Trophoblast cell (in vitro differentiated cells and primary cell): ENCODE results near the gene ATP6V1A.

ENCODE experiments used
- DNase-seq, 2 donors: peaks; one replicate each; pipeline ENCODE4 v3.0.0-alpha.2; 2016
- H2AFZ ChIP-seq: 2 replicates; pipeline ENCODE4 v1.6.1; 2013; ENCODE audit warnings: low read length, moderate library complexity, mild to moderate bottlenecking; ENCODE audit not compliant: insufficient read depth, poor library complexity
- H2AK5ac ChIP-seq: 2 replicates; pipeline ENCODE4 v1.6.1; 2013; ENCODE audit warnings: mild to moderate bottlenecking, low read length
- H2BK120ac ChIP-seq: 2 replicates; pipeline ENCODE4 v1.6.1; 2013; ENCODE audit warnings: low read length, mild to moderate bottlenecking, moderate library complexity; ENCODE audit not compliant: insufficient read depth, poor library complexity
- H2BK12ac ChIP-seq: 2 replicates; pipeline ENCODE4 v1.6.1; 2013; ENCODE audit warnings: mild to moderate bottlenecking, low read length, moderate library complexity
- H2BK5ac ChIP-seq: 2 replicates; pipeline ENCODE4 v1.6.1; 2013; ENCODE audit warnings: low read length, low read depth, moderate library complexity, mild to moderate bottlenecking; ENCODE audit not compliant: poor library complexity
- H3K14ac ChIP-seq: 2 replicates; pipeline ENCODE4 v1.6.1; 2013; ENCODE audit warnings: mild to moderate bottlenecking, low read length
- H3K18ac ChIP-seq: 2 replicates; pipeline ENCODE4 v1.6.1; 2013; ENCODE audit warnings: mild to moderate bottlenecking, low read length
- H3K23ac ChIP-seq: 2 replicates; pipeline ENCODE4 v1.6.1; 2013; ENCODE audit warnings: low read length
- H3K27ac ChIP-seq: 2 replicates; pipeline ENCODE4 v1.5.1; 2013; ENCODE audit warnings: low read depth, mild to moderate bottlenecking, inconsistent platforms, low read length, moderate library complexity
- H3K27me3 ChIP-seq: 2 replicates; pipeline ENCODE4 v1.6.1; 2013; ENCODE audit warnings: inconsistent platforms, mild to moderate bottlenecking, low read length, moderate library complexity; ENCODE audit not compliant: insufficient read depth
- H3K36me3 ChIP-seq, 2 experiments: 1 replicate in 1 of 2; 2 replicates in 1 of 2; pipeline ENCODE4 v1.6.1; 2013; ENCODE audit warnings: low read length in 2 of 2, mild to moderate bottlenecking in 2 of 2, moderate library complexity in 1 of 2; ENCODE audit not compliant: insufficient read depth in 2 of 2, control insufficient read depth in 1 of 2
- H3K4ac ChIP-seq: 2 replicates; pipeline ENCODE4 v1.6.1; 2013; ENCODE audit warnings: low read depth, mild to moderate bottlenecking, low read length, moderate library complexity
- H3K4me1 ChIP-seq, 2 experiments: 1 replicate in 1 of 2; 2 replicates in 1 of 2; pipeline ENCODE4 v1.6.1; 2013; ENCODE audit warnings: low read length in 2 of 2, mild to moderate bottlenecking in 2 of 2, moderate library complexity in 1 of 2; ENCODE audit not compliant: insufficient read depth in 2 of 2, control insufficient read depth in 1 of 2
- H3K4me2 ChIP-seq: 2 replicates; pipeline ENCODE4 v1.6.1; 2013; ENCODE audit warnings: inconsistent platforms, mild to moderate bottlenecking, low read length, moderate library complexity
- H3K4me3 ChIP-seq: 2 replicates; pipeline ENCODE4 v1.5.1; 2013; ENCODE audit warnings: mild to moderate bottlenecking, low read depth, low read length, inconsistent platforms
- H3K79me1 ChIP-seq: one replicate; pipeline ENCODE4 v1.6.1; 2013; ENCODE audit warnings: low read length
- H3K79me2 ChIP-seq: 2 replicates; pipeline ENCODE4 v1.6.1; 2013; ENCODE audit warnings: low read length, mild to moderate bottlenecking; ENCODE audit not compliant: control insufficient read depth, insufficient read depth, poor library complexity
- H3K9ac ChIP-seq: 2 replicates; pipeline ENCODE4 v1.6.1; 2013; ENCODE audit warnings: mild to moderate bottlenecking, low read length
- H3K9me3 ChIP-seq: 2 replicates; pipeline ENCODE4 v1.6.1; 2013; ENCODE audit warnings: low read depth, mild to moderate bottlenecking, control low read depth, inconsistent platforms, low read length; ENCODE audit not compliant: insufficient read depth
- H4K12ac ChIP-seq: 2 replicates; pipeline ENCODE4 v1.6.1; 2013; ENCODE audit warnings: low read depth, mild to moderate bottlenecking, low read length, moderate library complexity
- H4K8ac ChIP-seq: 2 replicates; pipeline ENCODE4 v1.6.1; 2013; ENCODE audit warnings: low read depth, mild to moderate bottlenecking, low read length, moderate library complexity
- H4K91ac ChIP-seq: one replicate; pipeline ENCODE4 v1.6.1; 2013; ENCODE audit warnings: low read depth, mild to moderate bottlenecking, low read length, moderate library complexity
- WGBS: extraction: QIAGEN DNeasy Blood & Tissue Kit; methylation state at CpG from one replicate; pipeline ENCODE4 v1.1.7; 2013; ENCODE audit warnings: missing lambda C conversion rate; ENCODE audit not compliant: insufficient read length, insufficient coverage; ENCODE audit errors: extremely low coverage; 5-methylcytosine and 5-hydroxymethylcytosine counted together

ATP6V1A gene

DNA sequence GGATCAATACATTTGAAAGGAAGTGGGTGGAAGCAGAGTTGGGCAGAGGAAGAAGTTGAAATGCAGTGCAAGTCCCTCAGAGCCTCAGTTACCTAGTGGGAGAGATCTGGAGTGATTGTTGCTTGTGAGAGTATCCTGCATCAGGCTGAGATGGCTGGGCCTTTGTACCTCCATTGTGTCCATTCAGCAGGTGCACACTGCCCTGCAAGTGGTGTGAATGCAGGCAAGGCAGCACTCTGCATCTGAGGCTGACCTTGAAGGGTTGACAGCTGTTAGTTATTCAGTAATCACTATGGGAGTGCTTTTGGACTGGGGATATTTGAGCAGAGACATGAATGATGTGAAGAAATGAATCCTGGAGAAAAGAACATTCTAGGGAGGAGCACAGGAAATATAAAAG lies 25.2 kb downstream of the ATP6V1A start:
- H3K36me3 ChIP-seq: peaks cover 0 to 7% of the 10 kb centered on the region in 2 experiments
- no peak overlapping the region for H3K4me2 ChIP-seq
- no peaks in the 10 kb centered on the region for H3K4me1 ChIP-seq
- no peak overlapping the region for H2AK5ac ChIP-seq
- H3K9me3 ChIP-seq: no peaks in the 10 kb centered on the region
- H4K8ac ChIP-seq: no peak overlapping the region
- no peak overlapping the region for H3K4me3 ChIP-seq
- no peak overlapping the region for H4K91ac ChIP-seq
- H3K23ac ChIP-seq: peak overlapping the region; percentile 5
- H3K4ac ChIP-seq: no peak overlapping the region
- no peak overlapping the region for H2AFZ ChIP-seq
- no peak overlapping the region for H3K27ac ChIP-seq
- no peaks in the 10 kb centered on the region for H3K27me3 ChIP-seq
- no peaks in the 10 kb centered on the region for H3K79me2 ChIP-seq
- H3K14ac ChIP-seq: no peak overlapping the region
- no peak overlapping the region for H4K12ac ChIP-seq
- no peaks in the 10 kb centered on the region for H3K79me1 ChIP-seq
- H2BK12ac ChIP-seq: no peak overlapping the region
- no peak for DNase-seq
- H2BK120ac ChIP-seq: no peak overlapping the region
- H2BK5ac ChIP-seq: no peak overlapping the region
- no peak overlapping the region for H3K9ac ChIP-seq
- no peak overlapping the region for H3K18ac ChIP-seq

GRCh38 chr3:113773381-113773780 lies 26.5 kb downstream of the ATP6V1A start:
- Histone ChIP-seq H3K27ac (no peak overlapping the region), H3K4me1 (no peaks in the 10 kb centered on the region), H3K4me3 (no peak overlapping the region), H2AK5ac (no peak overlapping the region), H3K4me2 (no peak overlapping the region), H3K14ac (no peak overlapping the region), H3K27me3 (no peaks in the 10 kb centered on the region), H4K12ac (no peak overlapping the region), H2BK5ac (no peak overlapping the region), H3K36me3 (peaks cover 0 to 5% of the 10 kb centered on the region in 2 experiments), H3K18ac (no peak overlapping the region), H3K9ac (no peak overlapping the region), H2BK12ac (no peak overlapping the region), H3K23ac (no peak overlapping the region), H3K79me1 (no peaks in the 10 kb centered on the region), H3K79me2 (no peaks in the 10 kb centered on the region), H2AFZ (no peak overlapping the region), H2BK120ac (no peak overlapping the region), H3K9me3 (peaks cover 1% of the 10 kb centered on the region), H4K8ac (no peak overlapping the region), H4K91ac (no peak overlapping the region), H3K4ac (no peak overlapping the region)
- WGBS: no CpG with 5 or more reads among the region's 3 CpGs
- DNase-seq: no peak

GRCh38 chr3:113775516-113775915 lies 28.7 kb downstream of the ATP6V1A start:
- H2BK120ac ChIP-seq: no peak overlapping the region
- no peak overlapping the region for H4K8ac ChIP-seq
- no peaks in the 10 kb centered on the region for H3K79me2 ChIP-seq
- H3K4me2 ChIP-seq: no peak overlapping the region
- no peak overlapping the region for H2AK5ac ChIP-seq
- H3K4ac ChIP-seq: no peak overlapping the region
- H4K91ac ChIP-seq: no peak overlapping the region
- no peaks in the 10 kb centered on the region for H3K4me1 ChIP-seq
- no peak overlapping the region for H3K27ac ChIP-seq
- no peak overlapping the region for H4K12ac ChIP-seq
- DNase-seq: no peak
- no peak overlapping the region for H2AFZ ChIP-seq
- H2BK5ac ChIP-seq: no peak overlapping the region
- no peak overlapping the region for H3K4me3 ChIP-seq
- no CpG with 5 or more reads among the region's 1 CpG for WGBS
- no peak overlapping the region for H3K9ac ChIP-seq
- H3K23ac ChIP-seq: no peak overlapping the region
- no peaks in the 10 kb centered on the region for H3K79me1 ChIP-seq
- peaks cover 1% of the 10 kb centered on the region for H3K9me3 ChIP-seq
- H3K27me3 ChIP-seq: no peaks in the 10 kb centered on the region
- H2BK12ac ChIP-seq: no peak overlapping the region
- peaks cover 0 to 4% of the 10 kb centered on the region in 2 experiments for H3K36me3 ChIP-seq
- H3K18ac ChIP-seq: no peak overlapping the region
- H3K14ac ChIP-seq: no peak overlapping the region

DNA sequence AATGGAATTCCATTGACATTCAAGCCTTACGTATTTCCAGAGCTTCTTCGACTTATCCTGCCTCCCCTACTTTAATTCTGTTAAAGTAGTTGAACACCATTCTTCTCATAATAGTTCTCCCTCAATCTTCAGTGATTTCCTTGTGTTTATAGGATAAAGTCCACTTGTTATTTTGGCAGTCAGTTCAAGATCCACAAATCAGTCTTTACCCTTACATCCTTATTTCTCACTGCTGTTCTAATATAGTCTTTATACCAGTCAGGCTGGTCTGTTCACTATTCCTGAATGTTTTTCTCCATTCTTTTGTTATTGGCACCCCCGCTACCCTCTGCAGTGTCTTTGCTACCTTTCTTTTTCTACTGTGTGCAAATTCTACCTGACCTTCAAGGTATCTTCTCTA lies 29.7 kb downstream of the ATP6V1A start:
- Histone ChIP-seq H3K4me2 (no peak overlapping the region), H3K27ac (no peak overlapping the region)

More for the DNA sequence above, 29.7 kb downstream of the ATP6V1A start:
- WGBS: no CpG with 5 or more reads among the region's 3 CpGs
- Histone ChIP-seq H3K4me3 (no peak overlapping the region), H2BK5ac (no peak overlapping the region), H4K91ac (no peak overlapping the region), H4K12ac (no peak overlapping the region), H3K79me2 (no peaks in the 10 kb centered on the region), H2AK5ac (no peak overlapping the region), H3K79me1 (no peaks in the 10 kb centered on the region), H3K14ac (no peak overlapping the region), H3K9ac (no peak overlapping the region), H3K36me3 (peaks cover 1 to 4% of the 10 kb centered on the region in 2 experiments), H4K8ac (no peak overlapping the region), H2BK120ac (no peak overlapping the region), H2AFZ (no peak overlapping the region), H3K4ac (no peak overlapping the region), H3K27me3 (no peaks in the 10 kb centered on the region), H3K4me1 (no peaks in the 10 kb centered on the region), H2BK12ac (no peak overlapping the region), H3K23ac (no peak overlapping the region), H3K18ac (no peak overlapping the region), H3K9me3 (peaks cover 1% of the 10 kb centered on the region)
- DNase-seq: no peak
